Right renal pelvis (tissue), 4 donors: ENCODE measurements around the gene POU2F1. TPM values are rescaled to one million over a fixed set of nuclear protein-coding genes. Genes with fewer than 3 reads are reported as not detected.
"Not testable (repeated sequence)": the region's sequence is repeated elsewhere in the genome, so short reads cannot be mapped to it uniquely, and the experiment has no call there.

Source experiments
- DNase-seq, 4 donors: peaks; one replicate each; pipeline ENCODE4 v3.0.0-alpha.2; 2013; ENCODE audit warnings: low read depth in 4 of 4, low spot score in 3 of 4, missing footprints in 1 of 4
- polyA plus RNA-seq, 4 donors: library from polyadenylated mRNA; unstranded; fragments of 120-200 nt; gene quantifications; one replicate each; pipeline ENCODE4 v1.2.1, GENCODE V29; 2013; ENCODE audit not compliant: insufficient read length in 4 of 4

The POU2F1 gene
- polyA plus RNA-seq, 4 donors = 13.0 to 17.5 (median 16.0) TPM

- no peak for DNase-seq
Observed at GRCh38 chr1:167202049-167202448, 18.6 kb upstream of the POU2F1 start.

GRCh38 chr1:167205306-167206050 lies 15.2 kb upstream of the POU2F1 start:
- not testable (repeated sequence) for DNase-seq

- no peak for DNase-seq
Observed at GRCh38 chr1:167206166-167206835, 14.4 kb upstream of the POU2F1 start.

- DNase-seq = no peak
Observed at GRCh38 chr1:167207940-167208623, 12.6 kb upstream of the POU2F1 start.

GRCh38 chr1:167208624-167208976 lies 12.1 kb upstream of the POU2F1 start:
- no peak for DNase-seq

GRCh38 chr1:167209044-167209443 lies 11.6 kb upstream of the POU2F1 start:
- no peak for DNase-seq

GRCh38 chr1:167210966-167211674 lies 9.6 kb upstream of the POU2F1 start:
- no peak for DNase-seq

GRCh38 chr1:167212025-167212424 lies 8.7 kb upstream of the POU2F1 start:
- DNase-seq = no peak

GRCh38 chr1:167216809-167217208 lies 3.9 kb upstream of the POU2F1 start:
- DNase-seq = no peak

GRCh38 chr1:167219194-167219593 lies 1.5 kb upstream of the POU2F1 start:
- no peak for DNase-seq

- DNase-seq = peak; percentile 67 to 81 (median 72)
Observed at GRCh38 chr1:167219646-167220536, 795 bp upstream of the POU2F1 start.

GRCh38 chr1:167221126-167221737 lies 546 bp downstream of the POU2F1 start:
- no peak for DNase-seq

GRCh38 chr1:167221738-167222610 lies 1.3 kb downstream of the POU2F1 start:
- peak in 2 of 4 donors; percentile 63 to 68 for DNase-seq

GRCh38 chr1:167223144-167224103 lies 2.7 kb downstream of the POU2F1 start:
- DNase-seq = peak in 2 of 4 donors; percentile 46 to 54

- not testable (repeated sequence) for DNase-seq
Observed at GRCh38 chr1:167224734-167225235, 4.1 kb downstream of the POU2F1 start.

- DNase-seq = no peak
Observed at GRCh38 chr1:167225920-167226319, 5.2 kb downstream of the POU2F1 start.

GRCh38 chr1:167227934-167228378 lies 7.3 kb downstream of the POU2F1 start:
- DNase-seq = no peak
